Gastroesophageal sphincter (tissue), 3 donors: ENCODE measurements around the gene FBP1.
A peak's percentile ranks its signal among the peaks of the same experiment; 100 is the strongest.

ENCODE experiments used
- CTCF ChIP-seq, 4 experiments: fragments of 200-600 bp in 2 of 4; fragments of 450-650 bp in 2 of 4; sonication (generic) in 1 of 4; IDR thresholded peaks; one replicate each; pipeline ENCODE4 v1.5.1; 2017 to 2019; ENCODE audit warnings: antibody characterized with exemption in 4 of 4, mild to moderate bottlenecking in 2 of 4, moderate library complexity in 2 of 4
- EP300 ChIP-seq: sonication (generic); formaldehyde crosslinking; IDR thresholded peaks from one replicate; pipeline ENCODE4 v1.6.1; 2017; ENCODE audit warnings: antibody characterized with exemption, mild to moderate bottlenecking
- POLR2AphosphoS5 ChIP-seq: sonication (generic); formaldehyde crosslinking; IDR thresholded peaks from one replicate; pipeline ENCODE4 v1.6.1; 2017; ENCODE audit warnings: antibody characterized with exemption

- no peak for TF ChIP-seq POLR2AphosphoS5
- peak in 3 of 4 experiments; percentile 16 to 61 (median 17) for TF ChIP-seq CTCF (IDR thresholded peaks at IDR 0.05)
- no peak for TF ChIP-seq EP300
Observed at GRCh38 chr9:94603259-94604160, 35.8 kb downstream of the FBP1 start.
